ENCODE results near the gene SLC38A3. TPM values are rescaled to one million over a fixed set of nuclear protein-coding genes. Genes with fewer than 3 reads are reported as not detected.
A peak's percentile ranks its signal among the peaks of the same experiment; 100 is the strongest.

SLC38A3 gene
- total RNA-seq, 1 donor from 2014 or later = 9.1 TPM

- DNase-seq (ENCODE audit: low read depth) = no peak
Observed at GRCh38 chr3:50168791-50169190, 36.3 kb upstream of the SLC38A3 start.

- no peak for DNase-seq (ENCODE audit: low read depth)
Observed at GRCh38 chr3:50169232-50169832, 35.7 kb upstream of the SLC38A3 start.

- DNase-seq (ENCODE audit: low read depth) = no peak
Observed at GRCh38 chr3:50169858-50170257, 35.2 kb upstream of the SLC38A3 start.

DNA sequence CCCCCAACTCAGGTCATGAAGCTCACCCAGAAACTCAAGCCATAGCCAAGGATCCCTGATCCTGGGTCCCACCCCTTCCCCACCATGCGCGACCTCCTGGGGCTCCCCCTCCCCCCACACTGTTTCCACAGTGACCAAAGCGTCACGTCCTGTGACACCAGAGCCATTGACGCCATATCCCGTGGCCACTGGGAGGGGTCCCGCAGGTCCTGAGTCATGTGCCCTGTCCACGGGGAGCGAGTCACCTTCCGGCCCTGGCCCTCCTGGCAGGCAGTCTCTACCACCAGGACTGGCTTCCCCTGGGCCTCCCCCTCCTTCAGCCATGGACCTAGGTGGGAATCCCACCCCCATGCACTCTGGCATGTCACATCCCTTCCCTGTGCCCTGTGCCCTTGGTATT lies 34.4 kb upstream of the SLC38A3 start:
- peak; percentile 48 for DNase-seq (ENCODE audit: low read depth)

DNA sequence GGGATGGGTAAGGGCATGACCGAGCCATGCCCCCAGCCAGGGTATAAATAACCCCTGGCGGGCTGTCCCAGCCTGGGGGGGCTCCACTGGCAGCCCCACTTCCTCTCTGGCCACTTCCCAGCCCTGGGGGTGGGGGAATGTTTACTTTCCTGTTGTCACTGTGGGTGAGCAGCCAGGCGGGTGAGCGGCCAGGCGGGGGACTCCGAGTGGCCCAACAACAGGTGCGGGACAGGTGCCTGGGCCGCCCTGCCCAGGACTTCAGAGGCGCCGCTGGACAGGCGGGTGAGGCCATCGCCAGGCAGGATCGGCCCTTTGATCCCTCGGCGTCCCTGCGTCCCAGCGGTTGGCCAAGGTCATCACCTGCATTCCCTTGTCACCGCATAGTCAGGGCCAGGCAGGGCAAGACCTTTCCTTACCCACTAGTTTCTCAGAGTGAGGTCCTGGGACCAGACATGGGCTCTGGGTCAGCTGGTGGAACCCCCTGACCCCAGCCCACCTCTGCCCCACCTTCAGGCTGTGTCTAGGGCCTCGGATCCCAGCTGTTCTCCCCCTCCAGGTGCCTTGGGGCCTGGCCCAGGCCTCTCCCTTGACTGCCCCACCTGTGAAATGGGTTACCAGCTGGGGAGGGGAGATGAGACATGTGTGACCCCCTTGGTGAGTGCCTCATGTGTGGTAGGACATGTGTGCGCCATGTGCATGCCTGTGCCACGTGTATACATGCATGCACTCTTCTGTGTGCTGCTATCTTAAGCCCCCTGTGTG lies 33.4 kb upstream of the SLC38A3 start:
- peak; percentile 71 for DNase-seq (ENCODE audit: low read depth)

GRCh38 chr3:50172626-50173220 lies 32.3 kb upstream of the SLC38A3 start:
- peak; percentile 72 for DNase-seq (ENCODE audit: low read depth)

GRCh38 chr3:50173685-50174516 lies 31.2 kb upstream of the SLC38A3 start:
- no peak for DNase-seq (ENCODE audit: low read depth)

DNA sequence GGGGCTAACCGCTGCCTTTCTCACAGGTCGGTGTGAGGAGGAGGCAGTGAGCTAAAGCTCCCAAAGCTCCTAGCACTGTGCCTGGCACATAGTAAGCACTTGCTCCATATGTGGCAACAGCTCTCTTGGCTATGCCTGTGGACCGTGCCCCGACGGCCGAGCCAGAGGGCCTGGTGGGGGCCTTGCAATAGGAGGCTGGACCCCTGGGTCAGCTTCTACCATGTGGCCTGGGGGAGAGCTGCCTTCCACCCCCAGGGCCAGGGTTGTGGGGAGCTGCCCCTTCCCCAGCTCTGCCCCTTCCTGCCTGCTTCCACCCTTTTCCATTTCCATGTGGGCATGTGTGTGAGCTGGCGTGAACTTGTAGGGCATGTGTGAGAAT lies 30.6 kb upstream of the SLC38A3 start:
- no peak for DNase-seq (ENCODE audit: low read depth)

DNA sequence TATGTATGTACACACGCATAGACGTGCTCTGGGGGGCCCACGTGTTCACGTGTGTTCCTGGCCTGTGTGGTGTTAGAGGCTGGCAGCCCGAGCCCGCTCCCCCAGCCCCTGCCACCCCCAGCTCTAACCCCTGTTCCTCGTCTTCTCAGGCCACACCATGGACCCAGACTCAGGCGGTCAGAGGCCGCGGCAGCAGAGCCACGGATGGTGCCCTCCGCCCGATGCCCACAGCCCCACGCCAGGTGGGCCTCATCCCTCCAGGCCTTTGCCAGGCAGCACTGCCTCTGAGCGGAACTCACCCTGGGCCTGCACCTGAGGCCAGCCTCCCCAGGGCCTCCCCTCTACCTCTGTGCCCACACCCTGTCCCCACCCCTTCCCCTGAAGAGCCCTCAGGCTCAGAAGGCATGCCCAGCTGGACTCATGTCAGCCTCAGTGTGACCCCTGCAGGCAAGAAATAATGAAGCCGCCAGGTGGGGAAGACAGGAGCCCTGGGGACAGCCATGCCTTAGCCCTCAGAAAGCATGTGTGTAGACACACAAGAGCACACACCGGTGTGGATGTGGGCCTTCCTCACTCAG lies 30.0 kb upstream of the SLC38A3 start:
- DNase-seq (ENCODE audit: low read depth) = no peak

GRCh38 chr3:50177346-50177745 lies 27.7 kb upstream of the SLC38A3 start:
- DNase-seq (ENCODE audit: low read depth) = peak; percentile 69

DNA sequence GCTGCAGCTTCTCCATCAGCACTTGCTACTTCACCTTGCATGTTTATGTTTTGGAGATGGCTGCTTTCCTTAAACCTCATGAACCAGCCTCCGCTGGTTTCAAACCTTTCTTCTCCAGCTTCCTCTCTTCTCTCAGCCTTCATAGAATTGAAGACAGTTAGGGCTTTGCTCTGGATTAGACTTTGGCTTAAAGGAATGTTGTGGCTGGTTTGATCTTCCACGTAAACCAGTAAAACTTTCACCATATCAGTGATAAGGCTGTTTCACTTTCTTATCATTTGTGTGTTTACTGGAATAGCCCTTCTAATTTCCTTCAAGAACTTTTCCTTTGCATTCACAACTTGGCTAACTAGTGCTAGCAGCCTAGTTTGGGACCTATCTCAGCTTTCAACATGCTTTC lies 25.4 kb upstream of the SLC38A3 start:
- DNase-seq (ENCODE audit: low read depth) = no peak

DNA sequence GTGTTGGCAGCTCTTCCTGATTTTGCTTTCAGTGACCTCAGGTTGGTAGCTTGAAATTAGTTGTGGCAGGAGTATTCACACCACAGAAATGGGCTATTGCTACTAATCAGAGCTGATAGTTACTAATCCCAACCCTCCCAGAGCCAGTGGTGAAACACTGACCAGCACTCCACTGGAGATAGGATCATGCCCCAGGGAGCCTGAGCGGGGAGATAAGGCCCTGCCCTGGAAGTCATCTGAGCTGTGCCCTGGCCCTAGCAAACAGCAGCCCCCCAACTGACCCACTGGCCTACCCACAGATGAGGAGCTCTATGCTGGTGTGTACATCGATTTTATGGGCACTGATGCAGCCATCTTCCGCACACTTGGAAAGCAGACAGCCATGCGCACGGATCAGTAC lies 23.1 kb upstream of the SLC38A3 start:
- no peak for DNase-seq (ENCODE audit: low read depth)

DNA sequence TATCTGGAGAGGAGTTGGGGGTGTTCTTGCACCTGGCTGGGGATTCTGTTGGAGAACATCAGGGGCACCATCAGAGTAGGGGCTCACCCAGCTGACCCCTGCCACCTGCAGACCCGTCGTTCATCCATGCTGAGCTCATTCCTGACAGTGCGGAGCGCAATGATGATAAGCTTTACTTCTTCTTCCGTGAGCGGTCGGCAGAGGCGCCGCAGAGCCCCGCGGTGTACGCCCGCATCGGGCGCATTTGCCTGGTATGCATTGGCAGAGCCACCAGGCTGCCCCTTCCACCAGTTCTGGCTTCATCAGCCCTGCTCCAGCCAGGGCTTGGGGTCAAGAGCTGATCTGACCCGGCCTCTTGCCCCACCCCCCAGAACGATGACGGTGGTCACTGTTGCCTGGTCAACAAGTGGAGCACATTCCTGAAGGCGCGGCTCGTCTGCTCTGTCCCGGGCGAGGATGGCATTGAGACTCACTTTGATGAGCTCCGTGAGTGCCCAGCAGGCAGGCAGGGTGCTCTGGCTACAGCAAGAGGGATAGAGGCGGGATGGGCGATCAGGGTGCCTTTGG lies 22.5 kb upstream of the SLC38A3 start:
- no peak for DNase-seq (ENCODE audit: low read depth)

DNA sequence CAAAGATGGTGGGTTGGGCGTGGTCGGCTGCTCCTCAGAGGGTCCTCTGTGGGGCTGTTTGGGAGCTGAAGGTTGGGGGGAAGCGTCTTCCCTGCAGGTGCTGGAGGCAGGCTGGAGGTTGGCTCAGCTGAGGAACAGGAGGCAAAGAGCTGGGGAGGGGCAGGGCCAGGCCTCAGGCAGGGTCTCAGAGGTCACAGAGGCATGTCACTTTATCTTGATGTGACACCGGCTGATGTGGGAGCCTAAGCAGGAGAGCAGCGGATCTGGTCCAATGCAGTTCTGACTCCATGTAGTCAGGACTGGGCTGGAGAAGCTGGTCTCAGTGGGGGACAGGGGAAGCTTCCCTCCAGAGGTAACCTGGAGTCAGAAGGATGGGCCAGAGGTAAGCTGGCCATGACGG lies 21.3 kb upstream of the SLC38A3 start:
- no peak for DNase-seq (ENCODE audit: low read depth)

DNA sequence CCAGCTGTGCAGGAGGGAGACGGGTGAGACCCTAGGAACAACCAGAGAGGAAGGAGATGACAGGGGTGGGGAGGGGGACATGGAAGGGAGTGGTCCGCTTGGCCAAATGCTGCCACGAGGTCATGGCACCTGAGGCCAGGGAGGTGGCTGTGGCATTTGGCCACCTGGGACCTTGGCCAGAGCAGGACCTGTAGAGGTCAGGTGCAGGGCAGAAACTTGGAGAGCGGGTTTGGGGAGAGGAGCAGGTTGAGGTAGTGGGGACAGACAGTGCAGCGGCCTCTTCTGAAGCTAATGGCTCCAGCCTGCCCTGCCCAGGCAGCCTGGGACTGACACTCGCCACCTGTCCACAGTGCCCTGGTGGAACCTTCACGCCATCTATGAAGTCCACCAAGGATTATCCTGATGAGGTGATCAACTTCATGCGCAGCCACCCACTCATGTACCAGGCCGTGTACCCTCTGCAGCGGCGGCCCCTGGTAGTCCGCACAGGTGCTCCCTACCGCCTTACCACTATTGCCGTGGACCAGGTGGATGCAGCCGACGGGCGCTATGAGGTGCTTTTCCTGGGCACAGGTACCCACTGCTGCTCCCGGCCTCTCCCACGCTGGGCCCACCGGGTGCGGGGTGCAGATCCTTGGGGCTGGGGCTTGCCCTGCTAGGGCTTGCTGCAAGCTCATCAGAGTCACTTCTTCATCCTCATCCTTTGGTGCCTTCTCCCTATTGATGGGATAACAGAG lies 20.7 kb upstream of the SLC38A3 start:
- no peak for DNase-seq (ENCODE audit: low read depth)

DNA sequence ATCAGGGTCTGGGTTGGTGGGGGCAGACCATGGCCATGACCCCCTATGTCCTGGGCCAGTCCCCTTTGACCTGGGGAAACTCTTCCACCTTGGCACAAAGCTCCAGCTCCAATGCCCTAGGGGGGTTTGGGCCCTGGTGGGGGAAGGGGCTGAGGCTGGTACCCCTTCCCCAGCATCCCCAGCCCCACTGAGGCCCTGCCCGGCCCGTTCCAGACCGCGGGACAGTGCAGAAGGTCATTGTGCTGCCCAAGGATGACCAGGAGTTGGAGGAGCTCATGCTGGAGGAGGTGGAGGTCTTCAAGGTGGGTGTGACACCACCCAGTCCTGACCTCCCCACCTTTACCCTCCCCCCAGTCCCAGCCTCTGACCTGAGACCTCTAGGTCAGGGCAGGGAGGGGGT lies 19.8 kb upstream of the SLC38A3 start:
- DNase-seq (ENCODE audit: low read depth) = no peak

DNA sequence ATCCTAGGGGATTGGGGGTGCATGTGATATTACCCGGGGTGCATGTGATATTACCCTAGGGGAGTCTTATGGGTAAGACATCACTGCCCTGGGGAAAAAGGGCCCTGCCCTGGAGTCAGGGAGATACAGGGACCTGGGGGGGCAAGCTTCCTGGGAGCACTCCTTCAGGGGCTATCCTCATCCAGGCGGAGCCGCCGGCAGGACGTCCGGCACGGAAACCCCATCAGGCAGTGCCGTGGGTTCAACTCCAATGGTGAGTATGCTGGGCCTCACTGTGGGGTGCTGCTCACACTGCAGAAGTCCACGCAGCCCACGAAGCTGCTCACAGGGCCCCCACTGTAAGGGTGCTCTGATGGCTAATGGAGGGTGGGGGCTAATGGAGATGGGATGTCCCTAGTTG lies 19.0 kb upstream of the SLC38A3 start:
- no peak for DNase-seq (ENCODE audit: low read depth)

DNA sequence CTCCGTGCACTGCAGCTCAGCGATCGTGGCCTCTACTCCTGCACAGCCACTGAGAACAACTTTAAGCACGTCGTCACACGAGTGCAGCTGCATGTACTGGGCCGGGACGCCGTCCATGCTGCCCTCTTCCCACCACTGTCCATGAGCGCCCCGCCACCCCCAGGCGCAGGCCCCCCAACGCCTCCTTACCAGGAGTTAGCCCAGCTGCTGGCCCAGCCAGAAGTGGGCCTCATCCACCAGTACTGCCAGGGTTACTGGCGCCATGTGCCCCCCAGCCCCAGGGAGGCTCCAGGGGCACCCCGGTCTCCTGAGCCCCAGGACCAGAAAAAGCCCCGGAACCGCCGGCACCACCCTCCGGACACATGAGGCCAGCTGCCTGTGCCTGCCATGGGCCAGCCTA lies 17.3 kb upstream of the SLC38A3 start:
- no peak for DNase-seq (ENCODE audit: low read depth)

- DNase-seq (ENCODE audit: low read depth) = peak; percentile 90
Observed at GRCh38 chr3:50189274-50189673, 15.8 kb upstream of the SLC38A3 start.

DNA sequence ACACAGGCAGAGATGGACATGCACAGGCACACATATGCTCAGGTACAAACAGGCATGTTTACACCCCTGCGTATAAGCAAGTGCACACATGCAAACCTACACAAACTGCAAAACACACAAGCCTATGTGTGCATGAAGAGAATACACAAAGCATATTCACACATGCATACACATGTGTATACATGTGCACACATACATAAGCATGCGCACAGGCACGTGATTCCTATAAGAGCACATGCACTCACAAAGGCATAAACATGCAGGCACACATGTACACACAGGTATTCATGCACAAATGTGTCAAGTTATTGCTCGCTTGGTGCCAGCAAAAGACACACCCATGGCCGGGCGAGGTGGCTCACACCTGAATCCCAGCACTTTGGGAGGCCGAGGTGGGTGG lies 15.1 kb upstream of the SLC38A3 start:
- DNase-seq (ENCODE audit: low read depth) = no peak

Data from myocyte (in vitro differentiated cells).